Astrocyte (in vitro differentiated cells and primary cell): ENCODE measurements around the gene TMTC4. TPM values are rescaled to one million over a fixed set of nuclear protein-coding genes. Genes with fewer than 3 reads are reported as not detected.

Experiments used
- DNase-seq: peaks from one replicate; pipeline ENCODE4 v3.0.0-alpha.2; 2010; ENCODE audit warnings: low read depth
- FAIRE-seq: peaks from 2 replicates; lab custom pipeline; 2011; peaks lifted over from hg19 to GRCh38; lab: Jason Lieb, UNC
- H2AFZ ChIP-seq: 2 replicates; pipeline ENCODE4 v1.6.0; 2012; ENCODE audit warnings: low read depth, low read length, inconsistent platforms
- H3K27ac ChIP-seq: 2 replicates; pipeline ENCODE4 v1.5.1; 2011; ENCODE audit warnings: low read depth, low read length, inconsistent platforms
- H3K27me3 ChIP-seq: 2 replicates; pipeline ENCODE4 v1.6.0; 2011; ENCODE audit warnings: low read length, inconsistent platforms; ENCODE audit not compliant: insufficient read depth
- H3K36me3 ChIP-seq: 2 replicates; pipeline ENCODE4 v1.5.1; 2011; ENCODE audit warnings: low read length, inconsistent platforms; ENCODE audit not compliant: insufficient read depth
- H3K4me1 ChIP-seq: 2 replicates; pipeline ENCODE4 v1.5.1; 2011; ENCODE audit warnings: low read length, inconsistent platforms; ENCODE audit not compliant: insufficient read depth
- H3K4me2 ChIP-seq: 2 replicates; pipeline ENCODE4 v1.6.0; 2012; ENCODE audit warnings: low read length, inconsistent platforms
- H3K4me3 ChIP-seq: 2 replicates; pipeline ENCODE4 v1.5.1; 2011; ENCODE audit warnings: low read depth, mild to moderate bottlenecking, low read length, inconsistent platforms; ENCODE audit not compliant: insufficient read depth
- H3K79me2 ChIP-seq: 2 replicates; pipeline ENCODE4 v1.6.0; 2012; ENCODE audit warnings: mild to moderate bottlenecking, low read length, inconsistent platforms; ENCODE audit not compliant: insufficient read depth
- H3K9ac ChIP-seq: 2 replicates; pipeline ENCODE4 v1.6.0; 2012; ENCODE audit warnings: mild to moderate bottlenecking, low read length, inconsistent platforms
- H3K9me3 ChIP-seq: 2 replicates; pipeline ENCODE4 v1.5.1; 2012; ENCODE audit warnings: low read depth, mild to moderate bottlenecking, low read length, inconsistent platforms; ENCODE audit not compliant: insufficient read depth
- H4K20me1 ChIP-seq: 2 replicates; pipeline ENCODE4 v1.6.0; 2012; ENCODE audit warnings: low read length, inconsistent platforms; ENCODE audit not compliant: insufficient read depth
- H3K27ac Mint-ChIP-seq: one replicate; pipeline ENCODE4 v1.8.0; 2021; ENCODE audit warnings: mild to moderate bottlenecking, mixed read lengths; ENCODE audit not compliant: unreplicated experiment
- H3K27me3 Mint-ChIP-seq: one replicate; pipeline ENCODE4 v1.8.0; 2021; ENCODE audit warnings: low read depth, mixed read lengths; ENCODE audit not compliant: unreplicated experiment
- H3K36me3 Mint-ChIP-seq: one replicate; pipeline ENCODE4 v1.8.0; 2021; ENCODE audit warnings: low read depth, mixed read lengths; ENCODE audit not compliant: unreplicated experiment
- H3K4me1 Mint-ChIP-seq: one replicate; pipeline ENCODE4 v1.8.0; 2021; ENCODE audit warnings: low read depth, mixed read lengths; ENCODE audit not compliant: unreplicated experiment
- H3K4me3 Mint-ChIP-seq: one replicate; pipeline ENCODE4 v1.8.0; 2021; ENCODE audit warnings: mild to moderate bottlenecking, moderate library complexity, mixed read lengths; ENCODE audit not compliant: unreplicated experiment
- H3K9me3 Mint-ChIP-seq: one replicate; pipeline ENCODE4 v1.8.0; 2021; ENCODE audit warnings: mild to moderate bottlenecking, mixed read lengths; ENCODE audit not compliant: unreplicated experiment
- CTCF ChIP-seq: IDR thresholded peaks from 2 replicates; pipeline ENCODE4 v1.5.1; 2011; ENCODE audit warnings: low read depth, mild to moderate bottlenecking, inconsistent platforms, low read length, moderate library complexity; ENCODE audit not compliant: insufficient read depth
- EZH2 ChIP-seq: IDR thresholded peaks from 2 replicates; pipeline ENCODE4 v1.6.1; 2012; ENCODE audit warnings: mild to moderate bottlenecking, low read length, inconsistent platforms; ENCODE audit not compliant: insufficient read depth
- total RNA-seq: library from RNA; stranded (reverse); gene quantifications from 2 replicates; pipeline ENCODE4 v1.2.1, GENCODE V29; 2021

TMTC4 gene
- total RNA-seq, 1 donor from 2014 or later: 8.4 TPM

DNA sequence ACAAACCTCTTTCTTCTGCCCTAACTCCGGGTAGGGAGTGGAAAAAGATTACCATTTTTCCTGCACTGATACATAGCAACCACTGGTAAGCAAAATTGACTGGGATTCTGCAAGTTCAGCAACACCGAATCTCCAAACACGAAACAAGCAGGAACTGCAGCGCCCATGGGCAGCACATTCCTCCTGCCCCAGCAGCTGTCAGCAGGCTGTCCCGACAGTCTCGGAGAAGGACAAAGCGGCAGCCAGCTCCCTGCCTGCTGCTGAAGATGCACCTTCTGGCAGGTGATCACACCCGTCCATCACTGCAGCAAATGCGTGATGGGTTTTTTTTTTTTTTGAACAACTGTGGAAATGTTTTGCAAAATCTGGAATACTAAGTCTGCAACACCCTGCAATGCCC is 6.7 kb downstream of the TMTC4 start:
- H3K36me3 Mint-ChIP-seq: peaks cover 10% of the 10 kb centered on the region
- peaks cover 16% of the 10 kb centered on the region for H3K4me1 ChIP-seq
- TF ChIP-seq EZH2: no peak
- no peak for TF ChIP-seq CTCF
- H3K9me3 Mint-ChIP-seq: no peaks in the 10 kb centered on the region
- no peaks in the 10 kb centered on the region for H3K9me3 ChIP-seq
- FAIRE-seq (no peak), DNase-seq (no peak)
- no peak overlapping the region for H3K27ac Mint-ChIP-seq
- no peak overlapping the region for H3K4me3 Mint-ChIP-seq
- peaks cover 9% of the 10 kb centered on the region for H4K20me1 ChIP-seq
- no peaks in the 10 kb centered on the region for H3K27me3 ChIP-seq
- H3K27ac ChIP-seq: peak overlapping the region; percentile 64
- H3K4me3 ChIP-seq: no peak overlapping the region
- peaks cover 7% of the 10 kb centered on the region for H3K4me1 Mint-ChIP-seq
- H3K4me2 ChIP-seq: peak overlapping the region; percentile 76
- peaks cover 25% of the 10 kb centered on the region for H3K79me2 ChIP-seq
- H3K27me3 Mint-ChIP-seq: no peaks in the 10 kb centered on the region
- H3K9ac ChIP-seq: no peak overlapping the region
- H3K36me3 ChIP-seq: peaks cover 8% of the 10 kb centered on the region
- peak overlapping the region; percentile 58 for H2AFZ ChIP-seq

- no peak overlapping the region for H2AFZ ChIP-seq
- no peak overlapping the region for H3K27ac ChIP-seq
- no peaks in the 10 kb centered on the region for H3K27me3 ChIP-seq
- no peak overlapping the region for H3K9ac ChIP-seq
- FAIRE-seq (no peak), DNase-seq (no peak)
- no peaks in the 10 kb centered on the region for H3K9me3 Mint-ChIP-seq
- no peaks in the 10 kb centered on the region for H4K20me1 ChIP-seq
- no peak overlapping the region for H3K4me3 ChIP-seq
- TF ChIP-seq EZH2: no peak
- TF ChIP-seq CTCF: no peak
- no peaks in the 10 kb centered on the region for H3K27me3 Mint-ChIP-seq
- peaks cover 14% of the 10 kb centered on the region for H3K4me1 ChIP-seq
- peaks cover 15% of the 10 kb centered on the region for H3K36me3 ChIP-seq
- H3K4me3 Mint-ChIP-seq: no peak overlapping the region
- no peak overlapping the region for H3K4me2 ChIP-seq
- no peak overlapping the region for H3K27ac Mint-ChIP-seq
- peaks cover 4% of the 10 kb centered on the region for H3K4me1 Mint-ChIP-seq
- peaks cover 10% of the 10 kb centered on the region for H3K36me3 Mint-ChIP-seq
- H3K9me3 ChIP-seq: no peaks in the 10 kb centered on the region
- peaks cover 7% of the 10 kb centered on the region for H3K79me2 ChIP-seq
Measured at GRCh38 chr13:100666124-100666523, 8.5 kb downstream of the TMTC4 start.

DNA sequence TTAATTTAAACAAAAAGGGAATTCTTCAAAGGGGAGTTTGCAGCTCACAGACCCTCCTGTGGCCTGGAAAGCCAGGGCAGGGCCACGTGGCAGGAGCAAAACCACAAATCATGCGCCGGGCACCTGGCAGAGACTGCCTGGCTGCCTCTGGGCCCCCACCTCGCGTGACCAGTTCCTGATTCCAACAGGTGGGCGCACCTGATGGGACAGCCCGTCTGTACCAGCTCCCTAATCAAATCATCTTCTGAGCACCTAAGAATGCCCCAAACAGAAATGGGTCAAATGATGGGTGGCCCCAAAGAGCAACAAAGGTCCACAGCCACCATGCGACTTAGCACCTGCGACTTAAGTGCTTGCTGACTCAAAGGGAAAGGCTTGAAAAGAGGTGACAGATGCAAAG is 9.2 kb downstream of the TMTC4 start:
- Histone ChIP-seq H3K79me2 (no peaks in the 10 kb centered on the region), H3K9me3 (no peaks in the 10 kb centered on the region), H3K27ac (no peak overlapping the region), H2AFZ (no peak overlapping the region), H3K4me1 (peaks cover 14% of the 10 kb centered on the region), H3K4me2 (no peak overlapping the region), H3K9ac (no peak overlapping the region), H3K4me3 (no peak overlapping the region), H3K36me3 (peaks cover 17% of the 10 kb centered on the region), H4K20me1 (no peaks in the 10 kb centered on the region), H3K27me3 (no peaks in the 10 kb centered on the region)
- FAIRE-seq (no peak), DNase-seq (no peak)
- TF ChIP-seq CTCF (no peak), EZH2 (no peak)
- Mint-ChIP-seq H3K4me1 (peaks cover 4% of the 10 kb centered on the region), H3K9me3 (no peaks in the 10 kb centered on the region), H3K27me3 (no peaks in the 10 kb centered on the region), H3K27ac (no peak overlapping the region), H3K4me3 (no peak overlapping the region), H3K36me3 (peaks cover 10% of the 10 kb centered on the region)
